Stimulated activated CD8-positive, alpha-beta memory T cell treated with anti-CD3 and anti-CD28 coated beads, Interleukin-15, amount 100 ng/mL, for 48 hours (primary cell): ENCODE measurements around the gene FADS2.

ENCODE experiments used
- DNase-seq, 2 donors: peaks; one replicate each; pipeline ENCODE4 v3.0.0-alpha.2; 2020; ENCODE audit warnings: low read depth in 2 of 2

The FADS2 gene

GRCh38 chr11:61846362-61847020, 18.4 kb downstream of the FADS2 start:
- no peak for DNase-seq

- no peak for DNase-seq
These were observed 19.9 kb downstream of the FADS2 start for GRCh38 chr11:61847914-61848581.

GRCh38 chr11:61848631-61849030, 20.5 kb downstream of the FADS2 start:
- no peak for DNase-seq

GRCh38 chr11:61850687-61851086, 22.6 kb downstream of the FADS2 start:
- DNase-seq = no peak

GRCh38 chr11:61851113-61851899, 23.2 kb downstream of the FADS2 start:
- no peak for DNase-seq

DNA sequence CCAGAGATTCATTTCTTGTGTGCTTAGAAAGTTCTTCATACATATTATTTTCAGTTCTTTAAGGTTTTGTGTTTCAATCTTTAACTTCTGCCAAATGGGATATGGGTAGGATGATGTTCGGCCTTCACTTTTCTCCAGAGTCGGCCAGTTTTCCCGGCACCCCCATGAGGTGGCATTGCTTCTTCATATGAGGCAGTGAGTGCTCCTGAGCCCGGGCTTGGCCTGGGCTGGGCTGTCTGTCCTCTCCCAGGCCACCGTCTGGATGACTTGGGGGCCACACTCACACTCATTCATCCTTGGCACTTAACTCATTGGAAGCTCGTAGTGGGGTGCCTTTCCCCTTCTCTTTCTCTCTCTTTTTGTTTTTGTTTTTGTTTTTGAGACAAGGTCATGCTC, 23.8 kb downstream of the FADS2 start:
- no peak for DNase-seq

GRCh38 chr11:61853698-61854169, 25.6 kb downstream of the FADS2 start:
- DNase-seq = no peak

DNA sequence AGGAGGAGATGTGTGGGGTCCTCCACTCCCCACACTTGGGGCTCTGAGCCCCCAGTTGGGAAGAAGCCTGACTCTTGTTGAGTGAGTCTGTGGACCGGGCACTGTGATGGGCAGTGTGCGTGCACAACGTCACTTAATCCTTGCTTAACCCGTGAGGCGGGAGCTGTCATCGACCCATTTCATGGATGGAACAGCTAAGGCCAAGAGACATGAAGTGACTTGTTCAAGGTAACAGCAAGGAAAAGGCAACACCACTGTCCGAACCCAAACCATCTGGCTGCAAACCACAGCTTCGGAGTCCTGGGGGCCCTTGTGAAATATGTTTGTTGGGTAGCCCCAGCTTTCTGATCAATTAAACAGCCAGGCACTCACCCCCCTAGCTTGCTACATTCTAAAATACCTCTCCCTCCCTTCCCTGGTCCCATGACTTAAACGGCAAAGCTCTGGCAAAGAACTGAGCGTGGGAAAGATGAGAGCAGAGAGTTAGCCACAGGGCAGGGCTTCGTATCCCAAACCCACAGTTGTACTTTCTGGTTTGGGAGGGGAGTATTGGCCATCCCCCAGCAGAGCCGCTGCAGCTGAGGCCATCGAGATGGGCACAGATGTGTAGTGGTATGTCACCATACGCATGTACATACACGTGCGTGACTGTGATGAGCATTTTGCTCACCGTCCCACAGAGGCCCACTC, 26.3 kb downstream of the FADS2 start:
- no peak for DNase-seq

GRCh38 chr11:61854966-61855714, 27.0 kb downstream of the FADS2 start:
- DNase-seq = no peak

DNA sequence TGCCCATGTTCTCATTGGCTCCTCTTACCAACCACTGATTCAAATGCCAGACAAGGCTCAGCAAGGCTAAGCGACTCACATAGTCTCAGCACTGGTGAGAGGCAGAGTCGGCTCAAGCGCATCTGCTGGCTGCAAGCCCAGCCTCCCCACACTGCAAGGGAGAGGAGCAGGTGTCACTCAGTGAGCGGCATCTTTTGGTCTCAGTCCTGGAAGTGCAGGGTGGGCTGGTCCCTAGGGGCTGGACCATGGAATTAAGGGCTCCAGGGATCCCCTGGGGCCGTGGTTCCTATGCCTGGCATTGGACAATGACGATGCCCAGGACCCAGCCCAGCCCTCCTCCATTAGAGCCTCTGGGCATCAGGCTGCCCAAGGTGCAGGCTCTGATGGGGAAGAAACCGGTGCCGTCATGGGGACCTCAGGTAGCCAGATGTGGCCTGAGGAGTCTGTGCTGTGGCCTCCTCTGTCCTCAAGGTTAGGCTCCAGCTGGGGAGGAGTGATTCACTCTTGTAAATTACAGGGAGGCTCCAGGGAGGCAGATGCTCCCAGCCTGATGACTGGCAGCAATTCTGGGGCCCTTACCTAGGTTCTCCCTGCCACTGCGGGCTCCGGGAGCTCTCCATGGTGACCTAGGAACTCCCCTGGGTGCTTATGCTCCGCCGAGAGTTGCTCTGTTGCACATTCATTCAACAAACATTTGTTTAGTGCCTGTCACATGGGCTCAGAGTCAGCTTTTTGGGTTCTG, 28.0 kb downstream of the FADS2 start:
- no peak for DNase-seq

- DNase-seq = no peak
These were observed 32.2 kb downstream of the FADS2 start for GRCh38 chr11:61860054-61860903.

DNA sequence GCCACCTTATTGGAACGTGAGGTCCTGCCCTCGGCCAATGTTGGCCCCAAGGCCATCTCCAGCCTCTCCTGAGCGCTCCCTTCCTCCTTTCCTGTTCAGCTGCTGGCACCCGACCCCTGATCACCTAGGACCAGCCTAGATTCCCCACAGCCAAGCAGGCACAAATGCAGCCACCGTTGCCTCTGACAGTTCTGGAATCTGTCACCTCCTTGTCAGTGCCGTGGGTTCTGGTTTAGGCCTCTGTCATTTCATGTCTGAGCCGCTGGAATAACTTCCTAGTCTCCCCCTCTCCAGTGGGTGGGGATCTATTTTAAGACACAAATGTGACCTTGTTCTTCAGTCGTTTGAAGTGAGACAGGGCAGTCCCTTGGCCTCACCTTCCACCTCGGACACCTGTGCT, 33.5 kb downstream of the FADS2 start:
- DNase-seq = no peak

DNA sequence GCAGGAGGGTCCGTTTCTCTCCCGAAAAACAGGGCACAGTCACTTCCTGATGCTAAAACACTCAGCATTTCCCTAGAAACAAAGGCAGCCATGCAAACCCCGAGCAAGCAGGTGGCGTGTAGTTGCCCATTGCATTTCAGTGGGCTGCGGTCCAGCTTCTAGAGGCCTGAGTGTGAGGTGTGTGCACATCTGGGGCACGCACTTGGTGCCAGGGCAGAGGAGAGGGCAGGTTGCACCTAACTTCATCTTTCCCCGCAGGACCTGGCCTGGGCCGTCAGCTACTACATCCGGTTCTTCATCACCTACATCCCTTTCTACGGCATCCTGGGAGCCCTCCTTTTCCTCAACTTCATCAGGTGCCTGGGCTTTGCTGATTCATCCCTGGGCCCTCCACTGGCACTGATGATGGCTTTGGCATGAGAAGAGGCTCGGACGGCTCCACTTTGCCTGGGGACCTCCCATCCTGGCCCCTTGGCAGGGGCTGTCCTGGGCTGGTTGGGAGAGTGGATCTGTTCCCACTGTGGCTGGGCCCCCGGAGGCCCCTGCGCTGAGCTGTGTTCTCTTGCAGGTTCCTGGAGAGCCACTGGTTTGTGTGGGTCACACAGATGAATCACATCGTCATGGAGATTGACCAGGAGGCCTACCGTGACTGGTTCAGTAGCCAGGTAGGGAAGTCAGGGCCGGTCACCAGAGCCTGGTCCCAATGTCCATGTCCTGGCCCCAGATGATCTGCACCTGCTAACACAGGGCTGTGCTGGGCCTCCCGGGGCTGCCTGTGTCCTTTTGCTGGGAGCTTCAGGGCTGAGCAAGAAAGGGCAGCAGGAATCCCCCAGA, 34.8 kb downstream of the FADS2 start:
- no peak for DNase-seq

DNA sequence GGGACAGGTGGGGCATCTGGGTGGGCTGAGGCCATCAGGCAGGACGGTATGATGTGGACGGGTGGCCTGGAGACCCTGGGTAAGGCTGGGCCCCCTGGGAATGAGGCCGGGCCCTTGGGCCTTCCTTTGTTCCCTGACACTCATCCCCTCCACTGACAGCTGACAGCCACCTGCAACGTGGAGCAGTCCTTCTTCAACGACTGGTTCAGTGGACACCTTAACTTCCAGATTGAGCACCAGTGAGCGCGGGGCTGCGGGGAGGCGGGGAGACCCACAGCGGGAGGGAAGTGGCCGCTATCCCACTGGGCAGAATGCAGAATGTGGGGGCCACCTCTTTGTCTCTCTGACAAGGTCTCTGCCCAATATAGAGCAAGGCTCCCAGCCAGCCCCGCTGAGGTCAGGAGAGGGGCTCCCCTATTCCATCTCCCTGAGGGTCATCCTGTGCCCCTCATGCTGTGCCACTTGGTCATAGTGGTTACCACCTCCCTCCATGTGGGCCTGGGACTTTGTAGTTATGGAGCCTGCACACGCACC, 35.5 kb downstream of the FADS2 start:
- no peak for DNase-seq

GRCh38 chr11:61864814-61865775, 37.0 kb downstream of the FADS2 start:
- no peak for DNase-seq

DNA sequence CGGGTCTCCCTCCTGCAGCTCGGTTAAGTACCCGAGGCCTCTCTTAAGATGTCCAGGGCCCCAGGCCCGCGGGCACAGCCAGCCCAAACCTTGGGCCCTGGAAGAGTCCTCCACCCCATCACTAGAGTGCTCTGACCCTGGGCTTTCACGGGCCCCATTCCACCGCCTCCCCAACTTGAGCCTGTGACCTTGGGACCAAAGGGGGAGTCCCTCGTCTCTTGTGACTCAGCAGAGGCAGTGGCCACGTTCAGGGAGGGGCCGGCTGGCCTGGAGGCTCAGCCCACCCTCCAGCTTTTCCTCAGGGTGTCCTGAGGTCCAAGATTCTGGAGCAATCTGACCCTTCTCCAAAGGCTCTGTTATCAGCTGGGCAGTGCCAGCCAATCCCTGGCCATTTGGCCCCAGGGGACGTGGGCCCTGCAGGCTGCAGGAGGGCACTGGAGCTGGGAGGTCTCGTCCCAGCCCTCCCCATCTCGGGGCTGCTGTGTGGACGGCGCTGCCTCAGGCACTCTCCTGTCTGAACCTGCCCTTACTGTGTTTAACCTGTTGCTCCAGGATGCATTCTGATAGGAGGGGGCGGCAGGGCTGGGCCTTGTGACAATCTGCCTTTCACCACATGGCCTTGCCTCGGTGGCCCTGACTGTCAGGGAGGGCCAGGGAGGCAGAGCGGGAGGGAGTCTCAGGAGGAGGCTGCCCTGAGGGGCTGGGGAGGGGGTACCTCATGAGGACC, 38.3 kb downstream of the FADS2 start:
- no peak for DNase-seq

GRCh38 chr11:61866958-61867343, 38.9 kb downstream of the FADS2 start:
- DNase-seq = no peak
